Measurements from ENCODE around the gene FOXN4.

Gene FOXN4

GRCh38 chr12:109307051-109307450, 2.0 kb downstream of the FOXN4 start:
- H3K4me3 ChIP-seq (ENCODE audit: low read depth, low read length): no peak overlapping the region

- H3K4me3 ChIP-seq (ENCODE audit: low read depth, low read length): no peak overlapping the region
Measured at GRCh38 chr12:109305547-109305946, 3.5 kb downstream of the FOXN4 start.

DNA sequence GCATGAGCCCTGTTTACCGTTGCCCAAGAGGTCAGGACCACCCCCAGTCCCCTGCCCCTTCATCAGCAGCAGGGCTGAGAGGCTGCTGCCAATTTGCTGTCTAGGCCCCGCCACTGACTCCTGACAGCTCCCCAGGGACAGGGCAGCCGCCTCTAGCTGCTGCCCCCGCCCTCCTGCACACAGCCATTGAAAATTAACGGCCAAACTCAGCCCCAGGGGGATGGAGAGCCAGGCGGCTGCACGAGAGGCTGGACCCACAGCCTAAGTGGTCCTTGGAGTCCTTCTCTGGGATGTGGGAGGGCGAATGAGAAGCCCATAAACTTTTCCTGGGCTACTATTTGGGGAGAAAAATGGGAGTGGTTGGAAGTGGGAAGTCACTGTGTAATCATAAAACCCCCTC, 4.6 kb downstream of the FOXN4 start:
- no peak overlapping the region for H3K4me3 ChIP-seq (ENCODE audit: low read depth, low read length)

DNA sequence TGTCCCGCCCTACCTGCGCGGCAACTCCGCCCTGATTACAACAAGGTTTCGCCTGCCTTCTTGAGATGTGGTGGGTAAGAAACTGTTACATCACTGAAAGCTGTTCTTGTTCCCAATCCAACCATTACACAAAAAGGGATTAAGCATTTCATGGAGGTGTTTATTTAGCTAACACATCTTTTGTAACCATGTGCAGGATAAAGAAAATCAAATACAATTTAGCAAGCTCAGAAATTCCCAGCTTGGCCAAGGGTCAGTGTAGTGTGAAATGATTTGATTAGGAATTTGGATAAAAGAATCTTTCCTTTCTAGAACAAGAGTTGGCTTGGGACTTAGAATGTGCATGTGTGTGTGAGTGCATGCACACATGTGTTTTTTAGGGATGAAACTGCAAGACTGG, 6.3 kb downstream of the FOXN4 start:
- no peak overlapping the region for H3K4me3 ChIP-seq (ENCODE audit: low read depth, low read length)

DNA sequence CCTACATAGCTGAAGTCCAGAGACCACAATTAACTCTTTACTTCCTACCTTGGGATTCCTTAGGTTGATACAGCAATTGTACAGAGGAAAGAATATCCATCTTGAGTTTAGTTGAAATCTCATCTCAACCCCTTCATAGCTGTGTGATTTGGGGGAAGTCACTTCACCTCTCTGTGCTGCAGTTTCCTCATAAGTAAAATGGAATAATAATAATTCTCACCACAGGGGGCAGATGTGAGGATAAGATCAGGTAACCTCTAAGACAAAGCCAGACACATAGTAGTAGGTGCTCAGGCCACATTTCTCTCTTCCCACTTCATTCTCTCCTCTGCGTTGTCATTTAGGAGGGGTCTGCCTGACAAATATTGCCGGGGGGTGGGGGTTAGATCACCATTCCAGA, 6.7 kb downstream of the FOXN4 start:
- no peak overlapping the region for H3K4me3 ChIP-seq (ENCODE audit: low read depth, low read length)

DNA sequence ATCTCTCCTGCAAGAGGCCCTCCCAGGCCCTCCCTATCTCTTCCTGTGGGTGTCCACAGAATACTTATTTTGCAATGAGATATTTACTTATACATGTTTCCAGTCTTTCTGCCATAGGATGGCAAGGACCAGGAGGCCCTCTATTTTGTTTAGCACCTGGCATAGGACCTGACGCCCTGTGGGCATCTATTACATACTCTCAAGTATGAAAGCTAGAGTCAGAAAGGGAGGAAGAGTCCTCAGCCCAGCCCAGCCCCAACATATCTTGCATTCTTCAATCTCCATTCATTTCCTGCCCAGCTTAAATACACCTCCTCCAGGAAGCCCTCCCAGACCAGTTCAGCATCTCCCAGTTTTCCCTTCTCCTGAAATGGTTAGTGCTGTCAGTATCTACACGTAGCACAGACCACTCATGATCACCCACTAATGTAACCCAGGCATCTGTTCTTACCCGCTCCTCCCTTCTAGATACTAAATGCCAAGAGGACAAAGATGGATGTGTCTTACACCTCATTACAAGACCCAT, 7.4 kb downstream of the FOXN4 start:
- H3K4me3 ChIP-seq (ENCODE audit: low read depth, low read length): no peak overlapping the region

DNA sequence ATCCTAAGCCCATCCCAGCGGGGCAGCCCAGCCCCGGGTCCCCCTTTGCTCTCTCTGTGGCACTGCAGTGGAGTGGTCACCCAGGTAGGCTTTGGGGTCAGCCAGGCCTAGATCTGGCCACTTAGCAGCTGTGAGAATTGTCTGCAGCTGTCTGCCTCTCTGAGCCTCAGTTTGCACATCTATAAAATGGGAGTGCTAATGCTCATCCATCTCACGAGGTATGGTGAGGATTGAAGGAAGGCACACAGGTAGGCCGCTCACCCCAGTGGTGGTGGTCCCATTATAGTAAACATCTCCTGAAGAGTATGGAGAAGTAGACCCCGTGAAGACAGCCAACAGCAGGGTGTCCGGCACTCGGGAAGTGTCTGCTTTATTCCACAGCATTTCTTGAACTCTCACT, 9.2 kb downstream of the FOXN4 start:
- H3K4me3 ChIP-seq (ENCODE audit: low read depth, low read length): no peak overlapping the region

DNA sequence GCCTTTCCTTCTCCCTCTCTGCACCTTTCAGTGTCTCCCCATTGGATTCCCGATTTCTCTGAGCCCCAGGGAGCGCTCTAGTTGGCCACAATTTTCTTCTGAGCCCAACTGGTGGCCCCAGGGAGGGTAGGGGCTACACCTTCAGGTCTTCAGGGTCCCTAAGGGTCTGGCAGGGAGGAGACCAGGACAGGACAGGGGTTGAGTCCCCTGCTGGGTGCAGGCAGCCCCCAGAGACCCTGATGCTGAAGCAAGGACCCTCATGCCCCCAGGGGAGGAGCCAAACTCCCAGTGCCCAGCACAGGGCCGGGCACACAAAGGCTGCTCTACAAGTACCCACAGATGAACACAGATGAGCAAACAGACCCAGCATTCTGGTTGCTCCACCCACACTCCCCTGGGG, 12.7 kb downstream of the FOXN4 start:
- H3K4me3 ChIP-seq (ENCODE audit: low read depth, low read length): no peak overlapping the region

GRCh38 chr12:109295764-109296425, 13.2 kb downstream of the FOXN4 start:
- no peak overlapping the region for H3K4me3 ChIP-seq (ENCODE audit: low read depth, low read length)

- no peak overlapping the region for H3K4me3 ChIP-seq (ENCODE audit: low read depth, low read length)
Measured at GRCh38 chr12:109294286-109294796, 14.7 kb downstream of the FOXN4 start.

DNA sequence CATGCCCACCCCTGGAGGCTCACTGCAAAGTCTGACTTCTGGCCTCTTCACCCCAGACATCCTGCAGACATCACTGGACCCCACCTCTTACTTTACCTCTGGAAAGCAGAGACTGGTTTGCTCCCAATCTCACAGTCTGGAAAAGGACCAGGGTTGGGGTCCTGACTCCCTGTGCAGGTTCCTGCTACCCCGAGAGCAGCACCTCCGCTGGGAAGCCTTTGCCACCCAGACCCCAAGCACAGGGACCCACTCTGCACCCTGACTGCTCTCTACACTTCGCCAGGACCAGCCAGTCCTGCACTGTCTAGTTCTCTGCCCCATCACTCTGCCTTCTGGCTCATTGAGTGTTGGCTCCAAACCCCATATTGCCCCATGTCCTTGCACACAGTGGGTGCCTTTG, 16.0 kb downstream of the FOXN4 start:
- no peak overlapping the region for H3K4me3 ChIP-seq (ENCODE audit: low read depth, low read length)

DNA sequence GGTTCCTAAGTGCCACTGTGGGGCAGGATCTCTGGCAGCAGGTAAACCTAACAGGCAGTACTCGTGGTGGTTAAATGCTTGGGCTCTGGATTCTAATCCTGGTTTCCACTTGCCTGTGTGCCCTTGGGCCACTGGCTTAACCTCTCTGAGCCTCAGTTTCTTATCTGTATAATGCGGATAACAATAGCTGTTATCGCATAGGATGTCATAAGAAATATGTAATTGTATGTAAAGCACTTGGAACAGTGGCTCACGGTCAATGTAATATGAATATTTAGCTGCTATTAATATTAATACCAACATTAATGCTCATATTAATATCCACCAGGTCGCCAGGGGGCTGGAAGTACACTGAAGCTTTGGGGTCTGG, 16.8 kb downstream of the FOXN4 start:
- no peak overlapping the region for H3K4me3 ChIP-seq (ENCODE audit: low read depth, low read length)

DNA sequence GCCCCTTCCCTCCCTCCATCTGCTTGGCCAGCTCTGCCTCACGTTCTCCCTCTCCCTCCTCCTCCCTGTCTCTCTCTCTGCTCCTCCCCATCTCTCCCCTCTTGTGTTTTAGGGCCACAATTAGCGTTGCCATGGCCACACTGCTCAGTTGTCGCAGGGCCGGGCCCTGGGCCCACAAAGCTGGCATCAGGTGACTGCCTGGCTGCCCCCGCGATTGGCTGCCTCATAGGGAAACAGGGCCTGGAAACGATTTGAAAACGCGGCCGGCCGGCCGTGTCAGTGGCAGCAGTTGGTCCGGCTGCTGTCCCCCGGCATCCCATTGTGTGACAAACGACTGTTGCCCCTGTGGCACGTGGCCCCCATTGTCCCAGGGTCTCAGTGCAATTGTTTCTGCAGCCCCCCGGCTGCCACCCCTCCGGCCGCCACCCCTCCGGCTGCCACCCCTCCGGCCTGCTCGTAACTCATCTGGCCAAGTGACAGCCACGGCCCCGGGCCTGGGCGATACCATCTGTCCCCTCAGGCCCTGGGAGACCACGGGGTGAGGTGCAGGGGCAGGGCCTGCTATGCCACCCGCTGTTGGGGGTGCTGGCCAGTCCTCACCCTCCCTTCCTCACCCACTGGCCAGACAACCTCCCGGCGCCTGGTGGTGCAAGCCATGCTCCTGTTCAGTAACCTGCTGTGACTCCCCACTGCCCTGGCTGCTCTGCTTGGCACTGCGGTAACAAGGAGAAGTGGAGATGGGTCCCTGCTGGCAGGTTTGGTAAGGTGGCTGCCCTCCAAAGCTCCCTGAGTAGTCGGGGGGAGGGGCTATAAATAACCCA, 17.4 kb downstream of the FOXN4 start:
- H3K4me3 ChIP-seq (ENCODE audit: low read depth, low read length): no peak overlapping the region

- H3K4me3 ChIP-seq (ENCODE audit: low read depth, low read length): no peak overlapping the region
Measured at GRCh38 chr12:109291117-109291516, 18.0 kb downstream of the FOXN4 start.

DNA sequence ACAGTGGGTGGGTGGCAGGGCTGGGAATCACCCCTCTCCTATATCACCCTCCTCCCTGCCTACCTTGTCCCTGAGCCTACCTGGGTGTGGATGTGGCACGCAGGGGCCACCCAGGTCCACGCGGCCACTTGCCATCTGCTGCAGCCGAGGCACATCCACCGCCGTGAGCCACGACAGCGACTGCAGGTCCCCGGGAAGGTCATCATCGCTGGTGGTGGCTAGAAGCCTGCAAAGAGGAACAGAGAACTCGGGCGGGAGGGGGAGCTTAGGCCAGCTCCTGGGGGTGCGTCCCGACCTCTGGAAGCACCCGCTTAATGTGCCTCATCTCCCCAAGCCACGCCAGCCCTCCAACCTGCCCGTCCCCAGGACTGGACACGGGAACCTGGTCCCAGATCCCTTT, 19.0 kb downstream of the FOXN4 start:
- H3K4me3 ChIP-seq (ENCODE audit: low read depth, low read length): no peak overlapping the region

DNA sequence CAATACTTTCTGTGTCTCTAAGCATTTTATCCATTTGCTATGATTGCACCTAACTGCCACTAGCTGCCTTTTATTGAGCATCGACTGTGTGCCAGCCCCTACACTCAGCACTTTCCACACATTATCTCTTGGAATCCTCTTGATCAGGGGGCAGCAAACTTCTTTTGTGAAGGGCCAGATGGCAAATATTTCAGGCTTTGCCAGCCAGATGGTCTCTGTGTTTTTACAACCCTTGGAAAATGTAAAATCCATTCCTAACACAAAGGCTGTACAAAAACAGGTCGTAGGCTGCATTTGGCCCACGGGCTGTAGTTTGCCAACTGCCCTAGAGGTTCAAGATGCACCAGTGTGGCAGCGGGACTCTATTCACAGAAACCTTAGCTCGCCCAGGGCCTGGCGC, 19.5 kb downstream of the FOXN4 start:
- H3K4me3 ChIP-seq (ENCODE audit: low read depth, low read length): no peak overlapping the region

GRCh38 chr12:109289004-109289403, 20.1 kb downstream of the FOXN4 start:
- H3K4me3 ChIP-seq (ENCODE audit: low read depth, low read length): no peak overlapping the region

- H3K4me3 ChIP-seq (ENCODE audit: low read depth, low read length): no peak overlapping the region
Measured at GRCh38 chr12:109288571-109288970, 20.5 kb downstream of the FOXN4 start.

DNA sequence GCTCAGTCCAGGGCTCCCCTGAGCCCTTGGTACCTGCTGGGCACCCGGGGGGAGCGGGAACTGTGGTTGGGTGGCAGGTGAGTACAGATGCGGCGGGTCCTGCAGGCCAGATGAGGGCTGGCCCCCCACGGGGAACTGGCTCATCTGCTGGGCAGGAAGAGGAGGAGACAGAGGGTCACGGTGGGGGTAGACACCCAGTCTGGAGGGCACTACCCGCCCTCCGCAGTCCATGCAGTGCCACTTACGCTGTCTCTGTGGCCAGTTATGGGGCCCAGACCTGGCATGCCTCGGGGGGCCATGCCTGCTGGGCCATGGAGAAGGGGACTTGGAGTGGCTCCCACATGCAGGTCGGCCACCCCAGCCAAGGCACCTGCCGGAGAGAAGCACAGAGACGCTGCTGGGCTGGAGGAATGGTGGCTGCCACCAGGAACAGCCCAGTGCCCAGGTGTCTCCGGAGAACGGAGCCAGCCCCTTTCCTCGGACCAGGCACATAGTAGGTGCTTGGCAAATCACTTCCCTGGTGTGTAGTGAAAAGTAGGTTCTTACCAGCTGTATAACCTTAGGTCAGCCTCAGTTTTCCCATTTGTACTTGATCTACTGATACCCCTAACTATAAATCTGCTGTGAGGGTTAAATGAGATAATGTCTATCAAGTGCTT, 21.1 kb downstream of the FOXN4 start:
- no peak overlapping the region for H3K4me3 ChIP-seq (ENCODE audit: low read depth, low read length)

DNA sequence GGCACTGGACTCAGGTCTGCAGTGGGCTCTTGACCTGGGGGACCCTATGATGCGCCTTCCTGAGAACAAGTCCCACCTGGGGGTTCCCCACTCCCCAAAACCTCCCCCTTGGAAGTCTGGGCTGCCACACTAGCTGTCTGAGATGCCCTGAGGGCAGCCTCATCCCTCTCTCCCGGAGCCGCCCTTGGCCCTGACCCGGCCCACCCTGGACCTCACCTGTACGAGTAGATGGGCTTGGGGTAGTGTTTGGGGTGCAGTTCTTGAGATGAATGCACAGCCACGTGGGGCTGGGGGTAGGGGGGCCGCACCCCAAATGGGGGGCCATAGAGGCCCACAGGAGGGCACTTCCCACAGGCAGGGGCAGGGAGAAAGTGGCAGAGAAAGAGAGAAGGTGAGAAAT, 21.9 kb downstream of the FOXN4 start:
- no peak overlapping the region for H3K4me3 ChIP-seq (ENCODE audit: low read depth, low read length)

GRCh38 chr12:109286652-109287051, 22.4 kb downstream of the FOXN4 start:
- no peak overlapping the region for H3K4me3 ChIP-seq (ENCODE audit: low read depth, low read length)

DNA sequence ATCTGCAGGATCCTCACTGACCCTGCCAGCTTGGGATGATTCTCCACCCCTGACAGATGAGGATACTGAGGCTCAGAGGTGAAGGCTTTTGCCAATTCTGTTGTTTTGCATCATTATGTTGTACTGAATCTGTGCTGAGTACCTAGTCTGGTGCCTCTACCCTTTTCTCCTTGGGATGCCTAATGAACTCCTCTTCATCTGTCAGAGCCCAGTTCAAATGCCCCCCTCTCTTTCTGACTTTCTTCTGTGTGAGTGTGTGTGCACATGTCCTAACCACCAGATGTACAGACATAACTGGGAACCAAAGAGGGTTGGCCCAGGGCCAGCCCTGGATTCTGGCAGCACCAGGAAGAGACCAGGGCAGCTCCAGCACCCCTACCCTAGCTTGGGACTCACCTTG, 22.8 kb downstream of the FOXN4 start:
- H3K4me3 ChIP-seq (ENCODE audit: low read depth, low read length): no peak overlapping the region

All from iPS-11a (cell line).